Spleen (tissue), 7 donors: Measurements from ENCODE around the gene NTN4.
A peak's percentile ranks its signal among the peaks of the same experiment; 100 is the strongest.

Experiments
- POLR2AphosphoS5 ChIP-seq, 3 donors: sonication (generic); formaldehyde crosslinking; IDR thresholded peaks; one replicate each; pipeline ENCODE4 v1.5.1; 2017; ENCODE audit warnings: antibody characterized with exemption in 3 of 3
- TF ChIP-seq, protein P1 (sequence below), 11 experiments: fragments of 200-600 bp in 7 of 11; fragments of 450-650 bp in 4 of 11; sonication (generic) in 4 of 11; IDR thresholded peaks in 8 of 11; conservative IDR thresholded peaks in 3 of 11; 1 replicate in 7 of 11; 2 replicates in 4 of 11; pipeline versions ENCODE4 v1.4.0 to v1.8.0; 2016 to 2021; ENCODE audit warnings: antibody characterized with exemption in 11 of 11, inconsistent platforms in 4 of 11, mild to moderate bottlenecking in 1 of 11
- donor health status: DM: no; HTN: no; CAD: no; lungs with moderate emphysema.
- donor health status: DM: no; HTN: no; CAD: no.
- donor health status: DM: no; HTN: no; CAD: no.

- TF ChIP-seq, protein P1, sequence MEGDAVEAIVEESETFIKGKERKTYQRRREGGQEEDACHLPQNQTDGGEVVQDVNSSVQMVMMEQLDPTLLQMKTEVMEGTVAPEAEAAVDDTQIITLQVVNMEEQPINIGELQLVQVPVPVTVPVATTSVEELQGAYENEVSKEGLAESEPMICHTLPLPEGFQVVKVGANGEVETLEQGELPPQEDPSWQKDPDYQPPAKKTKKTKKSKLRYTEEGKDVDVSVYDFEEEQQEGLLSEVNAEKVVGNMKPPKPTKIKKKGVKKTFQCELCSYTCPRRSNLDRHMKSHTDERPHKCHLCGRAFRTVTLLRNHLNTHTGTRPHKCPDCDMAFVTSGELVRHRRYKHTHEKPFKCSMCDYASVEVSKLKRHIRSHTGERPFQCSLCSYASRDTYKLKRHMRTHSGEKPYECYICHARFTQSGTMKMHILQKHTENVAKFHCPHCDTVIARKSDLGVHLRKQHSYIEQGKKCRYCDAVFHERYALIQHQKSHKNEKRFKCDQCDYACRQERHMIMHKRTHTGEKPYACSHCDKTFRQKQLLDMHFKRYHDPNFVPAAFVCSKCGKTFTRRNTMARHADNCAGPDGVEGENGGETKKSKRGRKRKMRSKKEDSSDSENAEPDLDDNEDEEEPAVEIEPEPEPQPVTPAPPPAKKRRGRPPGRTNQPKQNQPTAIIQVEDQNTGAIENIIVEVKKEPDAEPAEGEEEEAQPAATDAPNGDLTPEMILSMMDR (IDR thresholded peaks at IDR 0.05 in 8 of 11, conservative IDR thresholded peaks at IDR 0.05 in 3 of 11): no peak
- TF ChIP-seq POLR2AphosphoS5 (IDR thresholded peaks at IDR 0.05): peak in 1 of 3 donors; percentile 23
Measured at GRCh38 chr12:95653771-95654546, 136.6 kb downstream of the NTN4 start.
